Activated CD8-positive, alpha-beta memory T cell treated with anti-CD3 and anti-CD28 coated beads, Interleukin-2, amount 50 U/mL, for 1 hour (primary cell): ENCODE results near the gene SLC10A1.
"Not testable (repeated sequence)": the region's sequence is repeated elsewhere in the genome, so short reads cannot be mapped to it uniquely, and the experiment has no call there.

ENCODE experiments used
- DNase-seq: peaks from one replicate; pipeline ENCODE4 v3.0.0-alpha.2; 2020; ENCODE audit errors: extremely low read depth

The SLC10A1 gene

GRCh38 chr14:69796797-69797500 lies at the start of gene SLC10A1:
TSS of gene SLC10A1 (minus strand) at chr14:69797241. CDS start at chr14:69797155, 86 bp downstream.
- no peak for DNase-seq

- no peak for DNase-seq
Observed at GRCh38 chr14:69845787-69846186, 48.7 kb upstream of the SLC10A1 start.

- no peak for DNase-seq
Observed at GRCh38 chr14:69845050-69845581, 48.1 kb upstream of the SLC10A1 start.

GRCh38 chr14:69844171-69844570 lies 47.1 kb upstream of the SLC10A1 start:
- DNase-seq, result no peak

- DNase-seq, result no peak
Observed at GRCh38 chr14:69842686-69843420, 45.8 kb upstream of the SLC10A1 start.

GRCh38 chr14:69841656-69842055 lies 44.6 kb upstream of the SLC10A1 start:
- DNase-seq, result no peak

- DNase-seq, result no peak
Observed at GRCh38 chr14:69839661-69840060, 42.6 kb upstream of the SLC10A1 start.

- no peak for DNase-seq
Observed at GRCh38 chr14:69838881-69839416, 41.9 kb upstream of the SLC10A1 start.

- no peak for DNase-seq
Observed at GRCh38 chr14:69828879-69829278, 31.8 kb upstream of the SLC10A1 start.

GRCh38 chr14:69828354-69828753 lies 31.3 kb upstream of the SLC10A1 start:
- DNase-seq, result no peak

- DNase-seq, result no peak
Observed at GRCh38 chr14:69827560-69827959, 30.5 kb upstream of the SLC10A1 start.

GRCh38 chr14:69822456-69822855 lies 25.4 kb upstream of the SLC10A1 start:
- no peak for DNase-seq

- DNase-seq, result no peak
Observed at GRCh38 chr14:69820991-69821390, 23.9 kb upstream of the SLC10A1 start.

GRCh38 chr14:69819607-69820006 lies 22.6 kb upstream of the SLC10A1 start:
- no peak for DNase-seq

- DNase-seq, result peak; percentile 17
Observed at GRCh38 chr14:69818758-69819191, 21.7 kb upstream of the SLC10A1 start.

GRCh38 chr14:69816216-69816615 lies 19.2 kb upstream of the SLC10A1 start:
- DNase-seq, result no peak

- no peak for DNase-seq
Observed at GRCh38 chr14:69815556-69815955, 18.5 kb upstream of the SLC10A1 start.

- DNase-seq, result no peak
Observed at GRCh38 chr14:69814397-69814796, 17.4 kb upstream of the SLC10A1 start.

- DNase-seq, result not testable (repeated sequence)
Observed at GRCh38 chr14:69813346-69813745, 16.3 kb upstream of the SLC10A1 start.

GRCh38 chr14:69812711-69813110 lies 15.7 kb upstream of the SLC10A1 start:
- no peak for DNase-seq

- DNase-seq, result no peak
Observed at GRCh38 chr14:69811868-69812252, 14.8 kb upstream of the SLC10A1 start.

GRCh38 chr14:69811227-69811867 lies 14.3 kb upstream of the SLC10A1 start:
- no peak for DNase-seq
